NCI-H2196 treated with DMSO at 0.1 percent for 48 hours (cell line): ENCODE data around the gene SUSD4.

ENCODE experiments used
- DNase-seq: peaks from one replicate; lab custom pipeline; 2025; ENCODE audit not compliant: unreplicated experiment; lab: John Stamatoyannopoulos, UW

The SUSD4 gene

GRCh38 chr1:223216074-223216473, 147.9 kb downstream of the SUSD4 start:
- DNase-seq: no peak

- no peak for DNase-seq
Measured at GRCh38 chr1:223215026-223215425, 148.9 kb downstream of the SUSD4 start.

GRCh38 chr1:223214261-223214807, 149.6 kb downstream of the SUSD4 start:
- DNase-seq: no peak

GRCh38 chr1:223212441-223212840, 151.5 kb downstream of the SUSD4 start:
- no peak for DNase-seq

- DNase-seq: no peak
Measured at GRCh38 chr1:223211323-223211985, 152.5 kb downstream of the SUSD4 start.

- no peak for DNase-seq
Measured at GRCh38 chr1:223210788-223211120, 153.2 kb downstream of the SUSD4 start.

- DNase-seq: no peak
Measured at GRCh38 chr1:223209992-223210787, 153.8 kb downstream of the SUSD4 start.

- DNase-seq: no peak
Measured at GRCh38 chr1:223209293-223209898, 154.6 kb downstream of the SUSD4 start.

GRCh38 chr1:223208164-223209076, 155.6 kb downstream of the SUSD4 start:
- no peak for DNase-seq

- DNase-seq: no peak
Measured at GRCh38 chr1:223207293-223208066, 156.5 kb downstream of the SUSD4 start.

GRCh38 chr1:223204424-223204823, 159.6 kb downstream of the SUSD4 start:
- DNase-seq: no peak

- DNase-seq: no peak
Measured at GRCh38 chr1:223203694-223204093, 160.3 kb downstream of the SUSD4 start.

GRCh38 chr1:223203034-223203408, 161.0 kb downstream of the SUSD4 start:
- no peak for DNase-seq

GRCh38 chr1:223202376-223203033, 161.5 kb downstream of the SUSD4 start:
- DNase-seq: no peak

GRCh38 chr1:223201967-223202366, 162.0 kb downstream of the SUSD4 start:
- DNase-seq: no peak

- DNase-seq: no peak
Measured at GRCh38 chr1:223200903-223201302, 163.1 kb downstream of the SUSD4 start.

- DNase-seq: no peak
Measured at GRCh38 chr1:223199094-223199647, 164.8 kb downstream of the SUSD4 start.

GRCh38 chr1:223198628-223198965, 165.4 kb downstream of the SUSD4 start:
- no peak for DNase-seq

GRCh38 chr1:223197923-223198627, 165.9 kb downstream of the SUSD4 start:
- DNase-seq: no peak
